SK-N-SH treated with all-trans-retinoic acid at 6 μM for 48 hours (cell line): ENCODE results near the gene TRIM46.
"Not testable (repeated sequence)": the region's sequence is repeated elsewhere in the genome, so short reads cannot be mapped to it uniquely, and the experiment has no call there.

Source experiments
- ATAC-seq: fragments of 200-7000 bp; cut with Tn5 transposase; 3 replicates; pipeline ENCODE4 v1.9.1; 2020; ENCODE audit warnings: mild to moderate bottlenecking, moderate library complexity
- BACH2 ChIP-seq: fragments of 250-450 bp; sonication (Bioruptor Pico); IDR thresholded peaks from 2 replicates; pipeline ENCODE4 v1.9.0; 2021; ENCODE audit warnings: mild to moderate bottlenecking, borderline replicate concordance
- CREB5 ChIP-seq: fragments of 250-450 bp; sonication (Bioruptor Pico); IDR thresholded peaks from 2 replicates; pipeline ENCODE4 v1.5.1; 2020; ENCODE audit warnings: low read depth, mild to moderate bottlenecking, moderate library complexity
- CSDC2 ChIP-seq: fragments of 250-450 bp; sonication (Bioruptor Pico); IDR thresholded peaks from 2 replicates; pipeline ENCODE4 v1.5.0; 2020; ENCODE audit warnings: mild to moderate bottlenecking, moderate library complexity
- GLIS3 ChIP-seq: fragments of 250-450 bp; sonication (Bioruptor Pico); IDR thresholded peaks from 2 replicates; pipeline ENCODE4 v1.5.0; 2020; ENCODE audit warnings: mild to moderate bottlenecking, moderate library complexity
- OSR1 ChIP-seq: fragments of 250-450 bp; sonication (Bioruptor Pico); IDR thresholded peaks from 2 replicates; pipeline ENCODE4 v1.8.0; 2022; ENCODE audit warnings: moderate library complexity, mild to moderate bottlenecking, inconsistent platforms
- PATZ1 ChIP-seq: fragments of 250-450 bp; sonication (Bioruptor Pico); IDR thresholded peaks from 2 replicates; pipeline ENCODE4 v1.8.0; 2020; ENCODE audit warnings: mild to moderate bottlenecking, moderate library complexity, borderline replicate concordance
- PPARA ChIP-seq: fragments of 250-450 bp; sonication (Bioruptor Pico); IDR thresholded peaks from 2 replicates; pipeline ENCODE4 v1.5.0; 2020; ENCODE audit warnings: mild to moderate bottlenecking, borderline replicate concordance
- RARB ChIP-seq: fragments of 250-450 bp; sonication (Bioruptor Pico); IDR thresholded peaks from 2 replicates; pipeline ENCODE4 v1.8.0; 2021; ENCODE audit warnings: mild to moderate bottlenecking, moderate library complexity
- TCF4 ChIP-seq: fragments of 250-450 bp; sonication (Bioruptor Pico); IDR thresholded peaks from 2 replicates; pipeline ENCODE4 v1.8.0; 2021; ENCODE audit warnings: mild to moderate bottlenecking, moderate library complexity, borderline replicate concordance
- TOX ChIP-seq: fragments of 250-450 bp; sonication (Bioruptor Pico); IDR thresholded peaks from 2 replicates; pipeline ENCODE4 v1.8.0; 2021; ENCODE audit warnings: mild to moderate bottlenecking, moderate library complexity, borderline replicate concordance
- ZC3H10 ChIP-seq: fragments of 250-450 bp; sonication (Bioruptor Pico); IDR thresholded peaks from 2 replicates; pipeline ENCODE4 v1.5.1; 2021; ENCODE audit warnings: mild to moderate bottlenecking, moderate library complexity
- ZFP3 ChIP-seq: fragments of 250-450 bp; sonication (Bioruptor Pico); IDR thresholded peaks from 2 replicates; pipeline ENCODE4 v1.5.0; 2020; ENCODE audit warnings: mild to moderate bottlenecking, moderate library complexity
- ZFP30 ChIP-seq: fragments of 450-650 bp; formaldehyde crosslinking; IDR thresholded peaks from 2 replicates; pipeline ENCODE4 v1.5.0; 2022; ENCODE audit warnings: mild to moderate bottlenecking, moderate library complexity
- ZNF70 ChIP-seq: fragments of 450-650 bp; formaldehyde crosslinking; IDR thresholded peaks from 2 replicates; pipeline ENCODE4 v1.5.0; 2020; ENCODE audit warnings: mild to moderate bottlenecking, moderate library complexity
- ZNF8 ChIP-seq: fragments of 450-650 bp; formaldehyde crosslinking; IDR thresholded peaks from 2 replicates; pipeline ENCODE4 v1.5.0; 2020; ENCODE audit warnings: mild to moderate bottlenecking, moderate library complexity
- TF ChIP-seq, protein P1 (sequence below): fragments of 250-450 bp; sonication (Bioruptor Pico); IDR thresholded peaks from 2 replicates; pipeline ENCODE4 v1.5.1; 2021; ENCODE audit warnings: mild to moderate bottlenecking, moderate library complexity
- TF ChIP-seq, protein P2 (sequence below): fragments of 250-450 bp; sonication (Bioruptor Pico); IDR thresholded peaks from 2 replicates; pipeline ENCODE4 v1.8.0; 2021; ENCODE audit warnings: low read depth, mild to moderate bottlenecking, moderate library complexity, borderline replicate concordance

Gene TRIM46

GRCh38 chr1:155193275-155193990 lies 19.8 kb downstream of the TRIM46 start:
- peak; percentile 85 for ATAC-seq
- TF ChIP-seq ZC3H10 (CRISPR knock-in tag) (0 out of 2 replicates have a peak, but pooled peaks have one; percentile 3), ZNF70 (CRISPR knock-in tag) (no peak), TOX (CRISPR knock-in tag) (peak; percentile 29; the same call in 1 of the 2 replicates), RARB (CRISPR knock-in tag) (0 out of 2 replicates have a peak, but pooled peaks have one; percentile 11), OSR1 (peak; percentile 21; the same call in 1 of the 2 replicates), CSDC2 (CRISPR knock-in tag) (no peak)

- not testable (repeated sequence) for ATAC-seq
- TF ChIP-seq, protein P1, sequence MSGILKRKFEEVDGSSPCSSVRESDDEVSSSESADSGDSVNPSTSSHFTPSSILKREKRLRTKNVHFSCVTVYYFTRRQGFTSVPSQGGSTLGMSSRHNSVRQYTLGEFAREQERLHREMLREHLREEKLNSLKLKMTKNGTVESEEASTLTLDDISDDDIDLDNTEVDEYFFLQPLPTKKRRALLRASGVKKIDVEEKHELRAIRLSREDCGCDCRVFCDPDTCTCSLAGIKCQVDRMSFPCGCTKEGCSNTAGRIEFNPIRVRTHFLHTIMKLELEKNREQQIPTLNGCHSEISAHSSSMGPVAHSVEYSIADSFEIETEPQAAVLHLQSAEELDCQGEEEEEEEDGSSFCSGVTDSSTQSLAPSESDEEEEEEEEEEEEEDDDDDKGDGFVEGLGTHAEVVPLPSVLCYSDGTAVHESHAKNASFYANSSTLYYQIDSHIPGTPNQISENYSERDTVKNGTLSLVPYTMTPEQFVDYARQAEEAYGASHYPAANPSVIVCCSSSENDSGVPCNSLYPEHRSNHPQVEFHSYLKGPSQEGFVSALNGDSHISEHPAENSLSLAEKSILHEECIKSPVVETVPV (CRISPR knock-in tag) = 0 out of 2 replicates have a peak, but pooled peaks have one; percentile 31
Observed at GRCh38 chr1:155193991-155194240, 20.3 kb downstream of the TRIM46 start.

DNA sequence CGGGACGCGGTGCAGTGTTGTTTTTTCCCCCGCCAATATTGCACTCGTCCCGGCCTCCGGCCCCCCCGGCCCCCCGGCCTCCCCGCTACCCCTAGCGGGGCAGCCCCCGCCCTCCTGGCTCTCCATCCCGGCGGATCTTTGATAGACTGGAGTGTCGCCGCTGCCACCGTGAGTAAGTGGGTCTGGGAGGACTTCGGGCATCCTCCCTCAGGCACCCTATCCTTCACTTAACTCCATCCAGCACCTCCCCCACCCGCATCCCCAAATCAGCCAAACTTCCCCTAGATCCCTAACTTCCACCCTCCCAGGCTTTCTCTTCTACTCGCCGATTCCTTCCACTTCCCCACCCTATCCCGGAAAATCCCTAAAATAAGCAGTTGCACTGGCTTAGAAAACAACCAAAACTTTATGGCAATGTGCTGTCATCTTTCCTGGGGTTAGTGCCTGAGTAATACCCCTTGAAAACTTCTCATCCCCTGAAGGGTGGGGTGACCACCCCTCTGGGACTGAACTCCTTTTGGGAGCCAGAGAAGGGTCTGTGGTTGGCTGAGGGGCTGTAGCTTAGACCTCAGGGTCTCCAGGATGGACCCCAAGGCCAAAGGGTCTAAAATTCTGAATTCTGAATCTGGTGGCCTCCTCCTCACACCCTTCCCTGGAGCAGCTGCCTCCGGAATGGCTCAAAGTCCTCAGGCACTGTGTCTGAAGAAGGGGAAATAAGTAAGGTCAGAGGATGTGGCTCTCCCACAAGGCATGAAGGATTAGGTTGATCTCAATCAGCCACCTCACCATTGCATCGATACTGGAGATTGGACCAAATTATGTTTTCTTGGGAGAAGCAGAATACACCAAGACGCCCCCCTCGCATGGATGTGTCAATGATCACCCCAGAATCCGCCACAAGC lies 21.8 kb downstream of the TRIM46 start:
- no peak for TF ChIP-seq TOX (CRISPR knock-in tag)
- TF ChIP-seq, protein P1 (CRISPR knock-in tag) = no peak
- no peak for TF ChIP-seq CREB5 (CRISPR knock-in tag)
- TF ChIP-seq, protein P2, sequence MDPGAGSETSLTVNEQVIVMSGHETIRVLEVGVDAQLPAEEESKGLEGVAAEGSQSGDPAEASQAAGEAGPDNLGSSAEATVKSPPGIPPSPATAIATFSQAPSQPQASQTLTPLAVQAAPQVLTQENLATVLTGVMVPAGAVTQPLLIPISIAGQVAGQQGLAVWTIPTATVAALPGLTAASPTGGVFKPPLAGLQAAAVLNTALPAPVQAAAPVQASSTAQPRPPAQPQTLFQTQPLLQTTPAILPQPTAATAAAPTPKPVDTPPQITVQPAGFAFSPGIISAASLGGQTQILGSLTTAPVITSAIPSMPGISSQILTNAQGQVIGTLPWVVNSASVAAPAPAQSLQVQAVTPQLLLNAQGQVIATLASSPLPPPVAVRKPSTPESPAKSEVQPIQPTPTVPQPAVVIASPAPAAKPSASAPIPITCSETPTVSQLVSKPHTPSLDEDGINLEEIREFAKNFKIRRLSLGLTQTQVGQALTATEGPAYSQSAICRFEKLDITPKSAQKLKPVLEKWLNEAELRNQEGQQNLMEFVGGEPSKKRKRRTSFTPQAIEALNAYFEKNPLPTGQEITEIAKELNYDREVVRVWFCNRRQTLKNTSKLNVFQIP (CRISPR knock-in tag) = no peak
- TF ChIP-seq GLIS3 (CRISPR knock-in tag) = no peak
- no peak for TF ChIP-seq ZFP3 (CRISPR knock-in tag)
- TF ChIP-seq TCF4 = no peak
- TF ChIP-seq, all 23 proteins: peak for 0
- peak; percentile 1 for ATAC-seq

DNA sequence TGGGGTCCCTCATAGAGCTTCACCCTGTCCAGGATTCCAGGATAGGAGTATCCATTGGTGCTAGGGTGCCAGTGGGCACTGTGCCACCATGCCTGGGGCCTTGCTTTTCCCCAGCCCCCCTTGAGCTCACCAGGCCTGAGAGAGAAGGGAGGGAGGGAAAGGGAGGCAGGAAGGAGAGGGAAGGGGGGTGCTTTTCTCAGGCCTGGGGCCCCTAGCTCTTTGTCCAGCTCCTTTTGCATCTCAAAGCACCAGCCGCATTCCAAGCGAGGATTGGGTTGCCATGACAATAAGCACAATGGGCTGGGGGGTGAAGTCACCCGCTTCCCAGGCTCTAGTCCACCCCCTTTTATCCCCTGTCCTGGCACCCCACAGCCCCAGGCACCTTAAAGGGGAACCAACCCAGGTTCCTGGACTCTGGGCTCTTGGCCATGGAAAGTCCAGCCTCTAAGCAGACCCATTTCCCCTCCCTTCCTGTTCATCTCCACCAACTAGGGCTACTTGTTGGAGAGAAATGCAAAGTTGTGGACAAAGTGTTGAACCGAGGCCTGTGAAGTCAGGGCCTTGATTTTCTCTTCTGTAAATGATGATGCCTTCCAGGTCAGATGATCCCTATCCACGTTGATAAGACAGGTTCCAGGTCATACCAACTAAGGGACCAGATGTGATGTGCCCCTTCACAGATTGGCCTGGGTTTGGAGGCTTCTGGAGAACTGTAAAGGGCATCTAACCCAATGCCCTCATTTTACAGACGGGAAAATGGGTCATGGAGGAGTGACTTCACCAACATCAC lies 22.6 kb downstream of the TRIM46 start:
- no peak for ATAC-seq
- TF ChIP-seq PATZ1 (CRISPR knock-in tag) (no peak), BACH2 (CRISPR knock-in tag) (no peak), ZNF8 (CRISPR knock-in tag) (no peak), PPARA (CRISPR knock-in tag) (no peak), ZFP30 (CRISPR knock-in tag) (no peak), ZFP3 (CRISPR knock-in tag) (no peak), OSR1 (no peak), RARB (CRISPR knock-in tag) (no peak)
